Vagina (tissue), 2 donors: Measurements from ENCODE around the gene SEPTIN8.

ENCODE experiments used
- CTCF ChIP-seq, 3 experiments: fragments of 450-650 bp in 2 of 3; fragments of 200-600 bp in 1 of 3; sonication (generic) in 1 of 3; IDR thresholded peaks; one replicate each; pipeline ENCODE4 v1.5.1; 2017 to 2019; ENCODE audit warnings: antibody characterized with exemption in 3 of 3, mild to moderate bottlenecking in 2 of 3, moderate library complexity in 2 of 3
- POLR2A ChIP-seq, 2 donors: fragments of 450-650 bp; IDR thresholded peaks; one replicate each; pipeline ENCODE4 v1.6.1; 2017; ENCODE audit warnings: antibody characterized with exemption in 2 of 2, mild to moderate bottlenecking in 2 of 2, moderate library complexity in 2 of 2

DNA sequence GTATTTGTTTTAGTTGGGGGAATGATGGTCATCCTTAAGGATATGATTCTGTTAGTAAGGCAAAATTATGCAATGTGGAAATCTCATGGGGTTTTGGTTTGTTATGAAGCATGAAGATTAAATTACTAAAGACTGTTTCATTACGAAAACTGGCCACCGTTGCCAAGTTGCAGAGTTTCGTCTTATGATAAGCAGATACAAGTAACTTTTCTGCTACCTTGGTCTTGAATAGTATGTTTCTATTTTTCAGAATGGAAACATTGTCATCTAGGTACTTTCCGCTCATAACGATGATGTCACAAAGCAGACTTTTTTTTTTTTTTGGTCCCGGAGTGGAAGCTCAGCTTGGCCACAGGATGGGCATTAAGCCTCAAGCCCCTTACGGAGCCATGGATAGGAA is 25.6 kb downstream of the SEPTIN8 start:
- TF ChIP-seq CTCF (IDR thresholded peaks at IDR 0.05) (no peak), POLR2A (IDR thresholded peaks at IDR 0.05) (no peak)
